ENCODE data around the gene MAPKBP1.

DNA sequence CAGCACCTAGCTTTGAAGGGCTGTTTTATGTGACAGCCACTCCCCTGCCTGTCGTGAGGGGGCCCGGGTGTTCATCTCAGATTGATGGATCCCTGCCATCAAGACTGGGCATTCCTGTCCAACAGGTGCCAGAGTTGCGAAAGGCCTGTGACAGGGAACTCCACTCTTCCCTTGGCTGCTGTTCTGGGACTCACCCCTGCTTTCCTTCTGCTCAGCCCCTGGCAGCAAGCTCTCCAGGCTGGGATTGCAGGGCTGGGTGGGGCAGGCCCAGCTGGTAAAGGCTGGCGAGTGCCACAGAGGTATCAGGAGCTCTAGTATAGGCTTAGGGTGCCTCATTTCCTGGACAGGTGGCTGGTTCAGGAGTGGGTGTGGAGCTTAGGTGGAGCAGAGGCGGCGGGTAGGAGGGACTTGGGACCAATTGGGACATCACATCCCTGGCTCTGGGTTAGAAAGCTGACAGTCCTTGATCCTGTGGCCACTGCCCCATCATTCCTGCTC lies 64.2 kb downstream of the MAPKBP1 start, which contains the start of gene PLA2G4B:
- TF ChIP-seq, protein P1, sequence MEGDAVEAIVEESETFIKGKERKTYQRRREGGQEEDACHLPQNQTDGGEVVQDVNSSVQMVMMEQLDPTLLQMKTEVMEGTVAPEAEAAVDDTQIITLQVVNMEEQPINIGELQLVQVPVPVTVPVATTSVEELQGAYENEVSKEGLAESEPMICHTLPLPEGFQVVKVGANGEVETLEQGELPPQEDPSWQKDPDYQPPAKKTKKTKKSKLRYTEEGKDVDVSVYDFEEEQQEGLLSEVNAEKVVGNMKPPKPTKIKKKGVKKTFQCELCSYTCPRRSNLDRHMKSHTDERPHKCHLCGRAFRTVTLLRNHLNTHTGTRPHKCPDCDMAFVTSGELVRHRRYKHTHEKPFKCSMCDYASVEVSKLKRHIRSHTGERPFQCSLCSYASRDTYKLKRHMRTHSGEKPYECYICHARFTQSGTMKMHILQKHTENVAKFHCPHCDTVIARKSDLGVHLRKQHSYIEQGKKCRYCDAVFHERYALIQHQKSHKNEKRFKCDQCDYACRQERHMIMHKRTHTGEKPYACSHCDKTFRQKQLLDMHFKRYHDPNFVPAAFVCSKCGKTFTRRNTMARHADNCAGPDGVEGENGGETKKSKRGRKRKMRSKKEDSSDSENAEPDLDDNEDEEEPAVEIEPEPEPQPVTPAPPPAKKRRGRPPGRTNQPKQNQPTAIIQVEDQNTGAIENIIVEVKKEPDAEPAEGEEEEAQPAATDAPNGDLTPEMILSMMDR (IDR thresholded peaks at IDR 0.05) = no peak
- TF ChIP-seq MAFK (IDR thresholded peaks at IDR 0.05; ENCODE audit: partially characterized antibody) (no peak), JUN (IDR thresholded peaks at IDR 0.05) (no peak), POLR2A (IDR thresholded peaks at IDR 0.05; ENCODE audit: low read length) (no peak), EP300 (IDR thresholded peaks at IDR 0.05) (no peak), HOXB5 (CRISPR knock-in tag; IDR thresholded peaks at IDR 0.05) (no peak)

Measured in A549 (cell line).